Tibial nerve (tissue), 4 donors: ENCODE data around the gene PANX2.

Experiments used
- CTCF ChIP-seq, 5 experiments: fragments of 200-600 bp in 3 of 5; fragments of 450-650 bp in 2 of 5; sonication (generic) in 3 of 5; IDR thresholded peaks; one replicate each; pipeline ENCODE4 v1.5.1; 2016 to 2019; ENCODE audit warnings: antibody characterized with exemption in 5 of 5, mild to moderate bottlenecking in 3 of 5, moderate library complexity in 2 of 5
- EP300 ChIP-seq, 2 donors: sonication (generic); formaldehyde crosslinking; IDR thresholded peaks; one replicate each; pipeline ENCODE4 v1.6.1; 2017; ENCODE audit warnings: antibody characterized with exemption in 2 of 2, mild to moderate bottlenecking in 1 of 2
- POLR2A ChIP-seq, 2 donors: fragments of 450-650 bp; IDR thresholded peaks; one replicate each; pipeline ENCODE4 v1.6.1; 2017; ENCODE audit warnings: antibody characterized with exemption in 2 of 2, mild to moderate bottlenecking in 2 of 2, moderate library complexity in 2 of 2

- TF ChIP-seq CTCF (IDR thresholded peaks at IDR 0.05) (no peak), EP300 (IDR thresholded peaks at IDR 0.05) (no peak), POLR2A (IDR thresholded peaks at IDR 0.05) (no peak)
Measured at GRCh38 chr22:50170453-50171318, at the start of gene PANX2.
